NB4 (cell line): ENCODE data around the gene METRNL.

Source experiments
- DNase-seq: peaks from one replicate; pipeline ENCODE4 v3.0.0; 2010; ENCODE audit warnings: low read depth
- H3K4me3 ChIP-seq: one replicate; pipeline ENCODE4 v1.5.1; 2011; ENCODE audit warnings: mild to moderate bottlenecking, low read depth, low read length, moderate library complexity
- CTCF ChIP-seq: IDR thresholded peaks from one replicate; pipeline ENCODE4 v1.5.1; 2012; ENCODE audit warnings: low read depth, low read length
- MAX ChIP-seq: IDR thresholded peaks from 2 replicates; pipeline ENCODE4 v1.6.1; 2011; ENCODE audit warnings: low read depth, low read length
- MYC ChIP-seq: IDR thresholded peaks from 2 replicates; pipeline ENCODE4 v1.6.1; 2011; ENCODE audit warnings: low read depth, low read length
- POLR2A ChIP-seq: IDR thresholded peaks from 2 replicates; pipeline ENCODE4 v1.6.1; 2011; ENCODE audit warnings: mild to moderate bottlenecking; ENCODE audit not compliant: insufficient read length; ENCODE audit errors: extremely low read depth

METRNL gene

GRCh38 chr17:83086199-83086880, 6.9 kb downstream of the METRNL start:
- H3K4me3 ChIP-seq, result no peak overlapping the region
- TF ChIP-seq POLR2A, result no peak
- TF ChIP-seq MYC, result no peak
- TF ChIP-seq CTCF, result no peak
- TF ChIP-seq MAX, result no peak
- DNase-seq, result no peak

- TF ChIP-seq CTCF, result no peak
- no peak overlapping the region for H3K4me3 ChIP-seq
- no peak for DNase-seq
Measured at GRCh38 chr17:83086907-83087787, 7.7 kb downstream of the METRNL start.

GRCh38 chr17:83087788-83088360, 8.5 kb downstream of the METRNL start:
- no peak for TF ChIP-seq MYC
- no peak for TF ChIP-seq CTCF
- TF ChIP-seq MAX, result no peak
- TF ChIP-seq POLR2A, result no peak

DNA sequence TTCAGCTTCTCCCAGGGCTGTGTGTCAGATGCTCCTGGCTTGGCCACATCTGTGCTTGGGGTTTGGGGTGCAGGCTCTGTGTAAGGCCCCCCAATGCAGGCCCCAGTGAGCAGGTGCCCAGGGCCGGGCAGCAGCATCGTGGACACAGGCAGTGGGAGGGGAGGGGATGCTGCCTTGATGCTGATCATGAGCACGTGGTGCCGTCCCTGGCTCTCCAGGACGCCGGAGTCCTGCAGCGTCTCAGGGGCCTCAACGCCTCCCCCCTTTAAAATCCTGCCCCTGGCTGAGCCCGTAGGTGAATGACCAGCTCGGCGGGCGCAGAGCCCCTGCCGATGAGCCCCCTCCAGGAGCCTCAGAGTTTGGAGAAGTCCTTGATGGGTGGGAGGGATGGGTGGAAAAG, 9.0 kb downstream of the METRNL start:
- no peak for DNase-seq
- no peak overlapping the region for H3K4me3 ChIP-seq
- no peak for TF ChIP-seq MYC
- TF ChIP-seq POLR2A, result no peak
- no peak for TF ChIP-seq MAX
- TF ChIP-seq CTCF, result no peak

More at GRCh38 chr17:83087788-83088360, 8.5 kb downstream of the METRNL start:
- H3K4me3 ChIP-seq, result no peak overlapping the region
- no peak for DNase-seq

- H3K4me3 ChIP-seq, result no peak overlapping the region
- no peak for DNase-seq
- no peak for TF ChIP-seq POLR2A
- TF ChIP-seq MAX, result no peak
- TF ChIP-seq CTCF, result no peak
- no peak for TF ChIP-seq MYC
Measured at GRCh38 chr17:83088909-83089308, 9.5 kb downstream of the METRNL start.
